Measurements from ENCODE around the gene REG3G.

Gene REG3G

DNA sequence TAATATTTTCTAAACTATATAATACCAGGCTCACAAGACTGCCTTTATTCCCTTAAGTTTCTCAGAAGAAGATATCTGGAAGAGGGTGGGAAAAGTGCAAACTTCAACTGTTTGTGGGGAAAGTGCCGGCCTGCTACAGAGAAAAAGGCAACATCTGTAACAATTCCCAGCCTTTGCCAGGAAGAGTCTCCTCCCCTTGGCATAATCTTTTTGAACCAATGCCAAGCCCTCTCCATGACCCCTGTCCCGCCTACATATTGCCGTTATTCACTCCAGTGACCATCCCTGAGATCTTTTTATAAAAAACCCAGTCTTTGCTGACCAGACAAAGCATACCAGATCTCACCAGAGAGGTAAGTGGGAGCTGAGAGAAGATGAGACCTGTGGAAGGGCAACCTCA lies at the start of gene REG3G:
Gene REG3G, plus strand, starts transcription at position 282 of the 400 bp plus-strand sequence. CDS start 392 bp downstream, outside the sequence.
- no peak for DNase-seq

DNA sequence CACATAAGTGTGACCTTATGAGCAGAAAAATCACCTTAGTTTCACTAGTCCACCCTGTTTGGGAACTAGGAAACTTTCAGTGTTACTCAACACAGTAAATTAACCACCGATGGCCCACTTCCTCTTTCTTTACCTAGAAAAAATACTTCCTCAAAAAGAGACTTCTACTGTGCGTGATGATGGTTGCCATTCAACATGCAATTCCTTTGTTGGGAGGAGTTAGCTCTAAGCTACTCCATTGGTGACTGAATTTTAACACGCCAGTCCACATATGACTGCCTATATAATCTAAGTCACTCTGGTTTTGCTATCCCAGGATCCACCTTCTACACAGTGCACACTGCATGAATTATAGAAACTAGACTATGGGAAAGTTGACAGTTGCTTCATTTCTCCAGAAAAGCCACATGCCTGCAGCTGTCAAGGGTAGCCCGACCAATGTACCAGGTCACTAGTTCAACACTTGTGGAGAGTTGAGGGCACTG lies 47.8 kb upstream of the REG3G start:
- DNase-seq: no peak

DNA sequence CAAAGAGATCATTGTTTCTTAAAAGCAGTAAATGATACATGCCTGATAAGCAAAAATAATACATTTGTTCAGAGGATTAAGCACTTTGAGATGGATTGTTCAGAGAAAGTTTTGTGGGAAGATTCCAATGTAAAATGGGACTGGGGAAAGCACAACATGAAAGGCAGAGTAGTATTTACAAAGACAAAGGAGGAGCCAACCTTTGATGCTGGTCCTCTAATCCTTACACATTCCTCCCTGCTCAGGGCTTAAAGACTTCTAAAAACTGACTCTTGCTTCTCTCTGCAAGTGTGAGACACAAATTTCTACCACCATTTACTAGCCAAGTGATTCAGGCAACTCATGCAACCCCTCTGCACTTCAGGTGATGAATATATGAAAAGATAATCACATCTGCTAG lies 47.2 kb upstream of the REG3G start:
- no peak for DNase-seq

DNA sequence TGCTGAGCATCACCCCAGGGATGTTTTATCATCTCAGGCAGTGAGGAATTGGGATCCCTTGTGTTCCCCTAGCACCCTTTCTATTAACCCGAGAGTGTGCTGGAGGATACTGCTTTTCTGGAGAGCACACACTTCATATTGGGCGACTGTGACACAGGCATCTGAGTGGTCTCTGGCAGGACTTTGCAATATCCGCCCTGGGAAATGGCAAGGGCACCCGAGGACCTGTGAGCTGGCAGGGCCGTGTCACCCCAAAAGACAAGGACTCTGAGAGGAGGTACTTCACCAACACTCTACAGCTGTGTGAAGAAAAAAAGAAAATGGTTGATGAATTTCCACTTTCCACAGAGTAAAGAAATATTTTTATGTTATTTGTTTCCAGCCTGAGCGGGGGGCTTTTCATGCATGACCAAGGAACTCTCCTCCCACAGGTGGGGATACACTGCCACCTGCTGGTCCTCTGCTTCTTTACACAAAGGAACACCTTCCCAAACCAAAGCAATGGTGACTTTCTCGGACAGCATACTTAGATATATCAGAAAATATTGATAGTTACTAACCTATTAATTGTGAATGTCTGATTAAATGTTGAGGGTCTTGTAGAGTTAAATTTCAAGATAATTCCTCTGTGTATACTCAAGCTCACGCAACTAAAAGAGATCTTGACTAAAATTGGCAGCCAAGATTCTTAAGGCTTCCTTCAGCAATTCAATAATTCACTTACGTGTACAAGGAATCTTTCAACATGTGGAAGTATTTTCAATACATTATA lies 45.9 kb upstream of the REG3G start:
- peak; percentile 82 for DNase-seq

DNA sequence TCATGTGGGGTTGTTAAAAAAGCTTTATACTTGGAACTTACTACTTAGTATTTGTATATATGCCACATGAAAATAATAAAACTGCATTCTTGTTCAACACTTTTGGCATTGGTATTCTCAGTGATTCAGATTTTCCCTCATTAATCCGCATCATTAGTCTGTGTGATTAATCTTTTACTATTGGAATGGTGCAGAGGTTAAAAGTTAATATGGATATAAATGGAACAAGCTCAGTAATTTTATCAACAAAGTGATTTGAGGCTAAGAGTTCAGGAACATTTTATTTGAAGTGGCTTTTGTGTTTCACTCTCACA lies 45.4 kb upstream of the REG3G start:
- no peak for DNase-seq

DNA sequence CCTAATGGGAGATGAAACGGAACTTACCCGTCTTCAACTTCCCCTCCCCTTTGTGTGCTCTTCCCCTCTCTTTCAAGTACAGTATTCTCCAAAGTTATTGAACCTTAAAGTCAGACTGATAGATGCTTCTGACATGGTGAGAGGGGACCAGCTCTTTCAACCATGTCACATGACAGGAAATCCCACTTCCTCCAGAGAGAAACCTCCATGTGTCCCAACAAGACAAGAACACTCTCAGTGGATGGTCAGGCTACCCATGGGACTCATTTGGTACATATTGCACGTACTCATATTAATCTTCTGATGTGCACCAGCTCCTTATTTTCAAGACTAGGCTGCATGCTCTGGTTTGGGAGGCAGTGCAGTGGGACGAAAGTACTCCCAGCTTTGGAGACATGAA lies 44.6 kb upstream of the REG3G start:
- no peak for DNase-seq

DNA sequence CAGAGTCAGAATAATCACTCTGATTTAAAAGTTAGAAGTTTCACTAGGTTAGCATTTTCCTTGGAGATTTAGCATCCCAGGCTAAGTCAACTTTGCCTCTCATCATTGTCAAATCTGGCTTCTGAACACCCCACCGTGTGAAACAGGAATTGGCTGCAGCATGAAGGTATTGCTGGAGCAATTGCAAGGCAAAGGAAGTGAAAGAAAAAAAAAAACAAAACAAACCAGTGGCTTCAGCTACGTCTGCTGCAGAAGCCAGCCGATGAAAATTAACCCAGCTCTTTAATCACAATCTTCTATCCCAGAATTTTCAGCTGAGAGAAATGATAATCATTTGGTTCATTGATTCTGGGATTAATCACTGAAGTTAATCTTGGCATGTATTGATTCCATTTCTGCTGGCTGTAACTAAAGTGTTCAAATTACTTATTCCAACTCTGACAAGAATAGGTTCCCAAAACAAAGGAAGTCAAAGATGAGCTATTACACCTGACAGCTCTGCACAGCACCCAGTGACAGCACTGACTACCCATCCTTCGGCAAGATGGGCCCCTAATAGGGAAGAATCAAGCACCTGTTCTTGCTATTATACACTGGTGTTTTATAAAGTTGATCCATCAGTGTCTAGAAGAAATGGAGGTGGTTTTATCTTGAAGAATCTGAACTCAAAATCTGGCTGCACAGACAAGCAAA lies 42.7 kb upstream of the REG3G start:
- no peak for DNase-seq

DNA sequence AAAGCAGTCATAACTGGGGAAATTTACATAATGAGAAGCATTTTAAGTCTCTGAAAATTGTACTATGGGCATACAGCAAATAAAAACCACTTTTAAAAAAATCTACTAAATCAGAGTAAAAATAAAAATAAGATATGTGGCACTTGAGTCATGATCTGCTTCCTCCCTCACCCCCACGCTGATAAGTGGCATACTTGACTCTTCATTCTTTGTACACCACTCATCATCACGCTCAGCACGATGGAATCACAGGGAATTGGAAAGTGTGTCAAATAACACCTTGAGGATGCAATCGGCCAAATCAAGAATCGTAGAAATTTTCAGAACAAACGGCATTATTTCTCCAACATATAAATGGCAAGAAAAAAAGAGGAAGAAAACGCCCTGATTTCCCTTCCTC lies 41.1 kb upstream of the REG3G start:
- no peak for DNase-seq

DNA sequence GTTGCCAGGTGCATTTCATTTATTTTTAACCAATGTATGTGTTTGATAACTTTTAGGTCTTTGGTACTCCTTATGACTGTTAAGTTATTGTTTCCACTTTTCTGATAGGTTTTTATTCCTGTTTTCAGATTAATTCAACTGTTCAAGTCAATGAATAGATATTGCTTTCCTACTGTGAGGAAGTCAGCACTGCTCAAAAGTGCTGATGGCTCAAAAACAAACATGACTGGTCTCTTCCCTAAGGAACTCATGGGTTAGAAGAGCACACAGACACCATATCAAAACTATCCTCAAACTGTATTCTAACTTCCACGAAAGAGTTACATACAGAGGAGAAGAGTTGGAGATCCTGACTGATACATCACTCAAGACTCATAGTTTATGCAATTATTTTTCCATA lies 39.9 kb upstream of the REG3G start:
- no peak for DNase-seq

DNA sequence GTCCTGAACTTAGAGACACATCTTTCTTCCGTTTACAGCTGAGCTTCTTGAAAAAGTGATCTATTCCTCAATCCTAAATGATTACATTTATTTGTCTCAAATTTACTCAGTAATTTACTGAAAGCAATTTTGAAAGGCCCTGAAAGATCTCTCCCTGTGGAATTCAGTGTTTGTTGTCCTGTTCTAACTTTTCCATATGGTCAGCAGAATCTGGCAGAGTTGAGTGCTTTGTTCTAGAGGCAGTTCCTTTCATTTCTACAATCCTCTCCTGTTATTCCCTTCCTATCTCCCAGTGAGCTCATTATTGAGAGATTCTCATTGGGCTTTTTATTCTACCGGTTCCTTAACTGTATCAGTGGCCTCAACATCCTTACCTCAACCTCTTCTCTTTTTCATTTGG lies 36.5 kb upstream of the REG3G start:
- DNase-seq: no peak

DNA sequence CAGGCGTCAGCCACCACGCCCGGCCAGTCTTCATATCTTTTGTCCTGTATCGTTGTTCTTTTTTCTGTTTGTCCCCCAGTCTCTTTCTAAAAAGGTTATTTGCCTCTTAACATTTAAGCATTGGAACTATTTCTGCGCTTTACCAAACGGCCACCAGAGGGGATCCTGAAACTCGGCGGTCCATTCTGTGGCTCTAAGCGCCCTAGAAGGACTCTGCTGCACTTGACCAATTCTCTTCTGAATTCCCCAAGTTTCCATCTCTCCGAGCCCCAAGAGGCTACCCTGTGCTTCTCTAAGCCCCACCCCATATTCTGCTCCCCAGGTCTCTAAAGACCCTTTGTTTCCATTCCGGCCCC lies 33.1 kb upstream of the REG3G start:
- DNase-seq: no peak

DNA sequence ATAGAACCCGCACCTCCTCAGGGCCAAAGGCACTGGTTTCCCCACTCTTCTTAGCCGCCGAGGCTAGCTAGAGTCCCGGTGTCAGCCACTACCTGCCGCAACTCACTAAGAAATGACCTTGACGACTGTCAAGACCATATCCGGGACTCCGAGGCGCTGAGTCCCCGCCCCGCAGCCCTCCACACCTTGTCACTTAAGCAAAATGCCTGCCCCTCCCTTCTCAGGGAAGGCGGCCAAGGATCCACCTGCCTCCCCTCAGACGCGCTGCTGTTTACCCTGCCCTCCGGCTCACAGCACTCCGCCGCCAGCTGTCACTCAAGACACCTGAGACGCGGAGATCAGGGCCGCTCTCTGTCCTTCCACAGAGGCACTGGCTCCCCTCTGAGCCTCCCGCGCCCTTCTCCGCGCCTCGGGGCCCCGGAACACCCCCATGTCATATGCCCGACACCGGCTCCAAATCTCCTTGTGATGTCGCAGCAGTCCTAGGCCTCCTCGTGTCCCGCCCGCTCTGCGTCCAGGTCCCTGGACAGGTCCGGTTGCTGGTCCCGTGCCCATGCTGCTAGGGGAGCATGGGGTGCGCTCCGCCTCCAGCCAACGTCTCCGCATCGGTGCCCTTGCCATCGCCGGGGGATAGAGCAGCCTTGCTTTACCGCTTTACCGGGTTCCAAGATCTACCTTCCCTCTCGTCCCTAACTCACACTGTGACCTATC lies 32.5 kb upstream of the REG3G start:
- DNase-seq: no peak

DNA sequence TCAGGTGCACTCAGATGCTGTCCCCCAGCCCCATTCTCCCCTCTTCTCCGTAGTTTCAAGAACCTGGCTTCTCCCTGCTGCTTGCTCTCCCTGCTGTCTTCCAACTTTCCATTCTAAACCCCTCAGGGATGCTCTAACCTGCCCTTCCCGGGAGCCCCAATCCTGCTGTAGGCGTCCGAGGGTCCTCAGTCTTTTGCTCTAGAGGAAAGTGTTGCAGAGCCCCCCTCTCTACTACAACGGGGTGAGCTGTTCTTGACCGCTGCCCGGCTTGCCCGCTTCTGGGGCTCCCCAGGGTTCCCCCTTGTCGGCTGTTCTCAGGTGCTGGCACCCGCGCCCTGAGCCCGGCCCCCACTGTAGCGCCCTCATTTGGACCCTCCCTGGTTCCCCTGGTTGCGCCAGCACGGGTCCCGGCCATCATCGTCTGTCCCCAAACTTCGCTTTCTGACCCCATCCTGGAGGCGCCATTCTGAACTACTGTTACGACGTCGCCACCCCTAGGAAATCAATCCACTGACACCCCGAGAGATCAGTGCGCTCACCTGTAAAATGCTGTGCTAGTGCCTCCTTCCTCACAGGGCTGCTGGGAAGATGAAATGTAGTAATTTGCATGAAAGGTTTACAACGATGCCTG lies 31.9 kb upstream of the REG3G start:
- no peak for DNase-seq

DNA sequence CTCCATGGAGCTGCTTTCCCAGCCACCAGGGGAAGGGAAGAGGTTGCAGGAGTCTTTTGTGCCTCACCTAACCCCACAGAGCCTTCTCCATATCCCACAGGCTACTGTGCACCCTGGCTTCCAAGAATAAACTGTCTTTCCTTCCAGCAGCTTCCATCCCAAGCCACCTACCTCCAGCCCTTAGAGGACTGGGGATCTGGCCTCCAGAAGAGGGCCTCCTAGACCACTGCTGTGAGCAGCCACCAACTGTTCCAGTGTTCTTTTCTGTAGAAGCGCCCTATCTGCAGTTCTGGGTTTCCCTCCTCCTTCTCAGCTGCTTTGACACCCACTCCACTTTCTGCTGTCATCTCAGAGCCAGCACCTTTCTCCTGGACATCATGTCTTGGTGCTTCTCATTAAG lies 30.7 kb upstream of the REG3G start:
- DNase-seq: no peak

DNA sequence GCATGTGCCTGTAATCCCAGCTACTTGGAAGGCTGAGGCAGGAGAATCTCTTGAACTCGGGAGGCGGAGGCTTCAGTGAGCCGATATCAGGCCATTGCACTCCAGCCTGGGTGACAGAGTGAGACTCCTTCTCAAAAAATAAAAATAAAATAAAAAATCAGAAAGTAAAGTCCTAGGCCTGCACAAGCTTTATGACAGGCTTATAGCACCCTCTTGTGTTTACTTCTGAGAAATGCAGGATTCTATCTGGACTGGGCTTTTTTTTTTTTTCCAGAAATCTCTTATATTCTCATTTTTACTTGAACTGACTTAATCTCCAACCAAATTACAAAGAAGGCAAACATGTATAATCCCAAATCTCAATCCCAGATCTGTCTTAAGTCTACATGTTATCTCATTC lies 26.1 kb upstream of the REG3G start:
- no peak for DNase-seq

DNA sequence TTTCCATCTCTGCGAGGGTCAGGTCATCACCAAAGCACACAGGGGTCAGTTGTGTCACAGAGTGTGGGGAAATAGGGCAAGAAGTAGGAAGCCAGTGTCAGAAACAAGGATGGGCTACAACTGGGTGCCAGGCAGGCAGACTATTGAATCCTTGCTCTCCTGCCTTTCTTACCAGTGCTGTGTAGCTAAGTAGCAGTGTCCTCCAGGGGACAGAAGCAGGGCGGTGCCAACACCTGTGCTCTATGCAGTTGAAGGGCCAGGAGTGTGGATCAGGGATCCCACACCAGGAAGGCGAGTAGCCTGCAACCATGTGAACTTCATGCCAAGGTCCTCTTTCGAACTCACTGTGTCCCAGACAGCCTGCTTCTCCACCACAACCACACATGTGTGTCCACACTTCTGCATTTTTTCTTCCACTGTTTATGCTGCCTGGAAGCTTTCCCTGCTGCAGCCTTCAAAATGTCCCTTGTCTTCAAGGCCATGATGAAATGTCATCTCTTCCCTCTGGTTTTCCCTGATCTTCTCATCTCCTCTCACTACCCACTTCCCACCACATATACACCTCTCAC lies 25.4 kb upstream of the REG3G start:
- DNase-seq: no peak

DNA sequence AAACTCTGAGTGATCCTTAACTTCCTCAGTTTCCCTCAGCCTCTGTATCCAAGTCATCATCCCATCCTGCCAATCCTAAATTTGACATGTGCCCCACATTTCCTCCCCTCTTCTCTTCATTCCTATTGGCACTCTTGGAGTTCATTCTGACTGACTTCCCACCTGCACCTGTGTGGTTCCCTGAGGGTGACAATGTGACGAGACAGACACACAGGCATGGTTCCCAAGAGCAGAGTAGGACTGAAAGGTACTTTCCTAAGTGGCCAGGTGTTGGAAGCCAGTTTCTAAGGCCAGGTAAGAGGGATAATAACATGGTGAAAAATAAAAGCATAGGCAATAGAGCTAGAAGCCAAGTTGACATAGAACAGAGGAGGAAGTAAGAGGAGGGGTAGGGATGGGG lies 24.2 kb upstream of the REG3G start:
- no peak for DNase-seq

DNA sequence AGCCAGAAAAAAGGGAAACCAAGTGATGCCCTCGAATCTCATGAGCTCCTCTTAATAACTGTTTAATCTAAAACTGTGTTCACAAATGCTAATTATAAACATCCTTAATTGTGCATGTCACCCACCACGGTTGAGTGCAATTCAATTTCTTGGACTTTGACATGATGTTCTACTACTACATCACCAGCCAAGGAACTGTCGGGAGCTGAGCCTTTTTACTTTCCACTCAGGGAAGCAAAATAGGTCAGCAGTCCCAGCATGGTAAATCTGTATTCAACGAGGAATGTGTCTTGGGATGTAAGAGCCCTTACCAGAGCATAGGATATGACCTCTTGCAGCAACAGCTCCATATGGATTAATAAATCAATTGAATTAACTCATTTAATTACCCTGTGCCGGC lies 20.8 kb upstream of the REG3G start:
- DNase-seq: no peak

DNA sequence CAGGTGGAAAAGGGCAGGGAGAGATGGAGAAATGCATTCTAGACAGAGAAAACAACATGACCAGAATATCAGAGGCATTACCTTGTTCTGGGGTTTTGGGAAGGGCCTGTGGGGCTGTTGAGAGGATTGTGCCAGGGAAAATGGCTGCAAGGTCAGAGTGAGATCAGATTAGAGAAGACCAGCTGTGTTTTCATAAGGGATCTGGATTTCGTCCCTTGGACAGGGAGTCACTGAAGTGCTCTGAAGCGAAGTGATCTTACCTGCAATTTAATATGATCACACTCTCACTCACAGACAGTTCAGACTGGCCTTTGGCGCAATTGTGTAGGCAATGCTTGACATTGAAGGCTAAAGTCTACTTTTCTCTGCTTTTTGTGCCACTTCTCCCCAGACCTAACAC lies 20.3 kb upstream of the REG3G start:
- no peak for DNase-seq

DNA sequence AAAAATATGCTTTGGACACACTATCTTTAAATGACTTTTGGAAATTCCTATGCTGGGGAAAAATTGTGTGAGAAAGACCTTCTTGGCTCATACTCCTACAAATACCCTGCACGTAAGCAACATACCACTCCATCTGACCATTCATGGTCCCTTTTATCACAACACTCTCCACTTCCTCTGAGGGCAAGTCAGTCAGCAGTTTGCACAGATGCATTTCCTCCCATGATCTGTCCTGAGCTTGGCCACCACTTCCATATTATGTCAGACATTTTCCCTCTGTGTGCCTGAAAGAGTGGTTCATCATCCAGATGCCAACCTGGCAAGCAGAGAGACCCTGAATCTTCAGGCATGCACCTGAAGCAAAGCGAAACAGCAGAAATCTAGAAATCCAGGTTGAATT lies 16.1 kb upstream of the REG3G start:
- DNase-seq: no peak

DNA sequence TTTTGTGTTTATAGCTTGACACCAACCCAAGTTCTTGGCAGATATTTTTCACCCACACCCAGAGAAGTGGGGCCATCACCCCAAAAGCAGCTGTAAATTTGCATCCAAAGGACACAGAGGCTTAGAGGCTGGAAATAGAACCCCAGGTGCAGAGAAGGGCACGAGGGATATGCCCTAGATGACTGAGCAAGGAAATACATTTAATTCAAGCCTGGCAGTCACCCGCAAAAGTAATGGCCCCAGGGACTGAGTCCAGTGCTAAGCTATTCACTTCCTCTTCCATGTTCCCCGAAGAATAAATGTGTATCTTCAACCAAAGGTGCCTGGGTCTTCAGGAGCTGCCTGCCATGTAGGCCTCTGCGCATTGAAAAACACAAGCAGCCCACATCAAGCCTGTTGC lies 14.0 kb upstream of the REG3G start:
- no peak for DNase-seq

DNA sequence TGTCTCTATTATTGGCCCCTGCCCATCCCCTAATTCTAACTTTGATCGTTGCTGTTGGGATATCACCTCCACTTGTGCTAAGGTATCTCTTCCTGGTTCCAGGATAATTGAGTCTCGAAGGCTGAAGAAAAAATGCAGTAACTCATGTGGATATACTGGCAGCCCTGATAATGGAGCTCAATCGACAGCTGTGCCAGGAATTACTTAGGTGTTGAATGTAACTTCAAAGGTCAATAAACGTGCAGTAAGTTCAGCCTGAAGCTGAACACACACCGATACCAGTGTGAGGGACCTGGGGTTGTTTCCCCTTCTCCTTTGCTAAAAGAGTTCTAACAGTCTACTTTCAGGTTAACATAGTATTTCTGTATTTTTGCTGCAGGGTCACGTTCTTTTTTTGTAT lies 11.9 kb upstream of the REG3G start:
- no peak for DNase-seq

DNA sequence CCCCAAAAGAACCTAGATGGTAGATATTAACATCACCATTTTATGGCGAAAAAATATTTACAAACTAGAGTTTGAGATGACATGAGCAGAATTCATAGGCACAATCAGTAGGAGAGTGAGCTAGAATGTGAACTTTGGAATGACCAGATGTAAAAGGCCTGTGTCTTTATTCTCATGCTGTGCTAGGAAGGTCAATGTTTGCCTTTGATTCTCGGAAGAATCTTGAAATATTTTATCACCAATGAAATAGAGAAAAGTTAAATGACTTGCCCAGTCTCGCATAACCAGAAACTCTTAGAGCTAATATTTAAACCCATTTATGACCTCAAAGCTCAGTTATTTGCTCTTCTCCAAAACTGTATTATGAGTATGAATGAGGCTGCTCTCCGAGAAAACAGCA lies 9.2 kb upstream of the REG3G start:
- DNase-seq: no peak
